Measurements from ENCODE around the gene THSD4.

DNA sequence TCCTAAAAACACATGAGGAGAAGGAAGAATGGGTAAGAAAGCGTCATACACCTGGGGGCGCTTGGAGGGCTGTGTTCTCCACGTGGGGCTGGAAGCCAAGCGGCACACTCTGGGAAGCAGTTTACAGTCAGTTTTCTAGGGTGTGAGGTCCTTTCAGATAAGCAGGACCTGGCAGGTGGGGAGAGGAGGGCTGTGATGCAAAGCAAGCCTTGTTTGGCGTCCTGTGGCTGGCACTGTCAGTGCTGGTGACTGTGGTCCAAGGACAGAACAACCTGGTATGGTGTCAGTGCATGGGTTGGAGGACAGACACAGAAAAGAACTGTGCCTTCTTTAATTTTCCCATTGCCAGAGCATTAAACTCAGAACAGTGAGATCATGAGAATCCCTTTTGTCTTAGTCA is 434.4 kb downstream of the THSD4 start:
- TF ChIP-seq EZH2phosphoT487 (IDR thresholded peaks at IDR 0.05; ENCODE audit: low read depth), result no peak
- TF ChIP-seq, protein P1, sequence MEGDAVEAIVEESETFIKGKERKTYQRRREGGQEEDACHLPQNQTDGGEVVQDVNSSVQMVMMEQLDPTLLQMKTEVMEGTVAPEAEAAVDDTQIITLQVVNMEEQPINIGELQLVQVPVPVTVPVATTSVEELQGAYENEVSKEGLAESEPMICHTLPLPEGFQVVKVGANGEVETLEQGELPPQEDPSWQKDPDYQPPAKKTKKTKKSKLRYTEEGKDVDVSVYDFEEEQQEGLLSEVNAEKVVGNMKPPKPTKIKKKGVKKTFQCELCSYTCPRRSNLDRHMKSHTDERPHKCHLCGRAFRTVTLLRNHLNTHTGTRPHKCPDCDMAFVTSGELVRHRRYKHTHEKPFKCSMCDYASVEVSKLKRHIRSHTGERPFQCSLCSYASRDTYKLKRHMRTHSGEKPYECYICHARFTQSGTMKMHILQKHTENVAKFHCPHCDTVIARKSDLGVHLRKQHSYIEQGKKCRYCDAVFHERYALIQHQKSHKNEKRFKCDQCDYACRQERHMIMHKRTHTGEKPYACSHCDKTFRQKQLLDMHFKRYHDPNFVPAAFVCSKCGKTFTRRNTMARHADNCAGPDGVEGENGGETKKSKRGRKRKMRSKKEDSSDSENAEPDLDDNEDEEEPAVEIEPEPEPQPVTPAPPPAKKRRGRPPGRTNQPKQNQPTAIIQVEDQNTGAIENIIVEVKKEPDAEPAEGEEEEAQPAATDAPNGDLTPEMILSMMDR (IDR thresholded peaks at IDR 0.05; ENCODE audit: low read depth, low read length), result no peak

Measured in OCI-LY3 (cell line).